ENCODE results near the gene CTNNBL1. TPM values are rescaled to one million over a fixed set of nuclear protein-coding genes. Genes with fewer than 3 reads are reported as not detected.
A peak's percentile ranks its signal among the peaks of the same experiment; 100 is the strongest.
"Not testable (repeated sequence)": the region's sequence is repeated elsewhere in the genome, so short reads cannot be mapped to it uniquely, and the experiment has no call there.

Gene CTNNBL1
- total and polyA plus RNA-seq, 12 donors: 5.5 to 75.5 (median 37.7) TPM

GRCh38 chr20:37680420-37680819, 13.4 kb upstream of the CTNNBL1 start:
- no peak for TF ChIP-seq POLR2A (IDR thresholded peaks at IDR 0.05)
- TF ChIP-seq, protein P1, sequence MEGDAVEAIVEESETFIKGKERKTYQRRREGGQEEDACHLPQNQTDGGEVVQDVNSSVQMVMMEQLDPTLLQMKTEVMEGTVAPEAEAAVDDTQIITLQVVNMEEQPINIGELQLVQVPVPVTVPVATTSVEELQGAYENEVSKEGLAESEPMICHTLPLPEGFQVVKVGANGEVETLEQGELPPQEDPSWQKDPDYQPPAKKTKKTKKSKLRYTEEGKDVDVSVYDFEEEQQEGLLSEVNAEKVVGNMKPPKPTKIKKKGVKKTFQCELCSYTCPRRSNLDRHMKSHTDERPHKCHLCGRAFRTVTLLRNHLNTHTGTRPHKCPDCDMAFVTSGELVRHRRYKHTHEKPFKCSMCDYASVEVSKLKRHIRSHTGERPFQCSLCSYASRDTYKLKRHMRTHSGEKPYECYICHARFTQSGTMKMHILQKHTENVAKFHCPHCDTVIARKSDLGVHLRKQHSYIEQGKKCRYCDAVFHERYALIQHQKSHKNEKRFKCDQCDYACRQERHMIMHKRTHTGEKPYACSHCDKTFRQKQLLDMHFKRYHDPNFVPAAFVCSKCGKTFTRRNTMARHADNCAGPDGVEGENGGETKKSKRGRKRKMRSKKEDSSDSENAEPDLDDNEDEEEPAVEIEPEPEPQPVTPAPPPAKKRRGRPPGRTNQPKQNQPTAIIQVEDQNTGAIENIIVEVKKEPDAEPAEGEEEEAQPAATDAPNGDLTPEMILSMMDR (IDR thresholded peaks at IDR 0.05): no peak
- H3K27me3 ChIP-seq: no peaks in the 10 kb centered on the region
- no peak overlapping the region for H3K27ac ChIP-seq
- intact Hi-C loops (cut with DNase I): no loop called here
- DNase-seq: no peak
- H3K9me3 ChIP-seq (replicated peaks in 1 of 3): no peaks in the 10 kb centered on the region
- H3K4me1 ChIP-seq (replicated peaks in 1 of 2): no peaks in the 10 kb centered on the region
- H3K4me3 ChIP-seq: no peak overlapping the region
- 24 to 59% (median 41%) methylated on average over 3 of the region's 3 CpGs for WGBS, 4 donors
- H3K36me3 ChIP-seq (replicated peaks in 1 of 2): no peaks in the 10 kb centered on the region

DNA sequence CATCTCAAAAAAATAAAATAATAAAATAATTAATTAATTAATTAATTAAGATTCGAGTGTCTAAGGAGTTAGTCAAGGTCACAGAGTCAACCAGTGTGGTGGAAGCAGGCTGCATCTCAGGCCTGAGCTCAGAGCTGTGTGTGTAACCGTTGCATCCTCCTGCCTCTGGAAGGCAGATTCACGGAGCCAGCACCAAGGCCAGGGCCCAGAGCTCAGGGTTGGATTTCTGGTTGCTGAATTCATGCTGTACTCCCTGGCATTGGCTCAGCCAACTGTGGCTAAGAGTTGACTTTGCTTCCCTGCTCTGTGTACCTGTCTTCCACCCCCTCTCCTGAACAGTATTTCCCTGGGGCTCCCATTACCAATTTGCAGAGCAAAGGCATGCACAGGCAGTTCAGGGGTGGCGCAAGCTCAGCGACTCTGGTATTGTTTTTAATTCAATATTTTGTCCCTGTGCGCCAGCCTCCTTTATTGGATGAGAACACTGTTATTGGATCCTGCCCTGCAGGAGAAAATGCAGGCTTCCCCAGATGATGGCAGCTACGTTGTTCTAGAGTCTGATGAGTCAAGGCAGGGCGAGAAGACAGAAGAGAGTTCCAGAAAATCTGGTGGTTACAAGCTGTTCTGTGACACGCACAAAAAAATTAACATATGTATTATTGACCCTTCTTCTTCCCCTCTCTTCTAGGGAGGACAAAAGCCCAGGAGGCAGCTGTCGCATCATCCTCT, 12.3 kb upstream of the CTNNBL1 start:
- H3K9me3 ChIP-seq (replicated peaks in 1 of 3): no peaks in the 10 kb centered on the region
- no peak overlapping the region for H3K4me3 ChIP-seq
- no peaks in the 10 kb centered on the region for H3K4me1 ChIP-seq (replicated peaks in 1 of 2)
- TF ChIP-seq, protein P1 (IDR thresholded peaks at IDR 0.05): no peak
- TF ChIP-seq POLR2A (IDR thresholded peaks at IDR 0.05): no peak
- intact Hi-C loops (cut with DNase I): no loop called here
- WGBS, 4 donors: 58 to 69% (median 60%) methylated on average over 10 of the region's 10 CpGs
- no peaks in the 10 kb centered on the region for H3K27me3 ChIP-seq
- H3K27ac ChIP-seq: no peak overlapping the region
- no peaks in the 10 kb centered on the region for H3K36me3 ChIP-seq (replicated peaks in 1 of 2)
- peak in 3 of 7 donors; percentile 20 to 54 (median 21) for DNase-seq

GRCh38 chr20:37683146-37683545, 10.7 kb upstream of the CTNNBL1 start:
- H3K36me3 ChIP-seq (replicated peaks in 1 of 2); H3K27me3 ChIP-seq; H3K27ac ChIP-seq; H3K4me3 ChIP-seq; intact Hi-C loops (cut with DNase I); DNase-seq; H3K9me3 ChIP-seq (replicated peaks in 1 of 3); H3K4me1 ChIP-seq (replicated peaks in 1 of 2): not testable (repeated sequence)
- WGBS, 4 donors: 50 to 68% (median 65%) methylated on average over 8 to 9 of the region's 9 CpGs

DNA sequence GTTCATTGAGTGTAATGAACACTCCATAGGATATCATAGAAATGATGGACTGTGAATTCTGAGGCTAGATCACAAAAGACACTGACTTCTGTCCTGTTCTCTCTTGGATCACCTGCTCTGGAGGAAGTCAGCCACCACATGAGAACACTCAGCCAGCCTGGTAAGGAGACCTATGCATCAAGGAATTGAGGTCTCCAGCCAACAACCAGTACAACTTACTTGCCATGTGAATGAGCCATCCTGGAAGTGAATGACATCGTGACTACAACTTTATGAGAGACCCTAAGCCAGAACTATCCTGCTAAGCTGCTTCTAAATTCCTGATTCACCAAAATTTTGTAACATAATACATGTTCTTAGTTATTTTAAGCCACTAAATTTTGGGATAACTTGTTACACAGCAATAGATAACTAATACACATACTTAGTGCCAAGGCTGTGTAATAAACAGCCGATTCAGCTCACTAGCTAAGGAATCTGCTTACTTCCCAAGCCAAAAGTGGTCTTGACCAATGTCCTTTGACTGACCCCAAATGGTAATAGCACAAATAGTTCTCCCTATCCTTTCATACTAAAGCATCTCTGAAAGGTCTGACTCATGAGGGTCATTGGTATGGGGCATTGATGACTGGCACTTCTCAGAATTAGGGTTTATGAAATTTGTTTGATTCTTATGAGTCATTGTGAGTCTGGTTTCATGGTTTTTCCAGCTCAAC, 6.9 kb upstream of the CTNNBL1 start:
- H3K36me3 ChIP-seq (replicated peaks in 1 of 2): no peaks in the 10 kb centered on the region

More for the DNA sequence above, 6.9 kb upstream of the CTNNBL1 start:
- H3K9me3 ChIP-seq (replicated peaks in 1 of 3): no peaks in the 10 kb centered on the region
- no peak for DNase-seq
- no peak for TF ChIP-seq POLR2A (IDR thresholded peaks at IDR 0.05)
- TF ChIP-seq, protein P1 (IDR thresholded peaks at IDR 0.05): no peak
- intact Hi-C loops (cut with DNase I): no loop called here
- no peak overlapping the region for H3K27ac ChIP-seq
- WGBS, 4 donors: 84 to 94% (median 87%) methylated on average over 2 of the region's 2 CpGs
- H3K4me1 ChIP-seq (replicated peaks in 1 of 2): no peaks in the 10 kb centered on the region
- H3K4me3 ChIP-seq: no peak overlapping the region
- no peaks in the 10 kb centered on the region for H3K27me3 ChIP-seq
